HepG2 (cell line): Measurements from ENCODE around the gene WSB1. TPM values are rescaled to one million over a fixed set of nuclear protein-coding genes. Genes with fewer than 3 reads are reported as not detected.

Source experiments
- ATAC-seq: fragments of 200-7000 bp; cut with Tn5 transposase; 3 replicates; pipeline ENCODE4 v1.9.1; 2020; ENCODE audit warnings: mild to moderate bottlenecking, moderate library complexity
- BruUV-seq: library from RNA; stranded (reverse); fragments of 400-500 nt; replicated peaks from 2 replicates; lab custom pipeline; 2021; lab: Mats Ljungman, UMichigan
- CTCF ChIA-PET: fragments of 300-600 bp; formaldehyde crosslinking; extraction: SDS; loops from one replicate; lab custom pipeline; 2021; ENCODE audit warnings: low total read pairs, inconsistent platforms, low intra/inter-chr PET ratio; lab: Yijun Ruan, JAX
- POLR2A ChIA-PET: fragments of 350-600 bp; sonication (Branson Sonifier 250); formaldehyde crosslinking; loops from one replicate; lab custom pipeline; 2020; ENCODE audit warnings: antibody characterized with exemption, inconsistent platforms; lab: Yijun Ruan, JAX
- DNase-seq: peaks from one replicate; pipeline ENCODE4 v3.0.0-alpha.2; 2015; ENCODE audit warnings: low spot score
- FAIRE-seq: peaks from 3 replicates; lab custom pipeline; 2011; peaks lifted over from hg19 to GRCh38; lab: Jason Lieb, UNC
- H2AFZ ChIP-seq: one replicate; pipeline ENCODE4 v1.6.1; 2011; ENCODE audit warnings: low read length, inconsistent platforms
- H3K27ac ChIP-seq: fragments of 300-600 bp; 3 replicates; pipeline ENCODE4 v1.8.0; 2011; ENCODE audit warnings: mixed run types, mild to moderate bottlenecking, mixed read lengths, low read length, inconsistent platforms; ENCODE audit not compliant: insufficient read depth; ENCODE audit errors: extremely low read length
- H3K27me3 ChIP-seq, 2 experiments: fragments of 200-600 bp in 1 of 2; 2 replicates in 1 of 2; 3 replicates in 1 of 2; pipeline versions ENCODE4 v1.6.0 to v1.8.0; 2011; ENCODE audit warnings: low read length in 2 of 2, mild to moderate bottlenecking in 2 of 2, moderate library complexity in 2 of 2, inconsistent platforms in 1 of 2; ENCODE audit not compliant: insufficient read depth in 2 of 2, control insufficient read depth in 1 of 2
- H3K36me3 ChIP-seq, 2 experiments: fragments of 200-600 bp in 1 of 2; replicated peaks in 1 of 2; 2 replicates in 1 of 2; 3 replicates in 1 of 2; pipeline versions ENCODE4 v1.5.1 to v1.8.0; 2011; ENCODE audit warnings: low read length in 2 of 2, inconsistent platforms in 1 of 2; ENCODE audit not compliant: insufficient read depth in 2 of 2, control insufficient read depth in 1 of 2
- H3K4me1 ChIP-seq: 2 replicates; pipeline ENCODE4 v1.5.1; 2012; ENCODE audit warnings: low read length, inconsistent platforms; ENCODE audit not compliant: insufficient read depth
- H3K4me2 ChIP-seq: 2 replicates; pipeline ENCODE4 v1.6.0; 2011; ENCODE audit warnings: low read depth, low read length, inconsistent platforms
- H3K4me3 ChIP-seq, 3 experiments: fragments of 200-600 bp in 1 of 3; sonication (generic), shearing (Covaris generic) in 1 of 3; replicated peaks in 1 of 3; 2 replicates each; pipeline ENCODE4 v1.5.1; 2011 to 2016; ENCODE audit warnings: low read length in 3 of 3, inconsistent platforms in 2 of 3, low read depth in 2 of 3, mild to moderate bottlenecking in 2 of 3, control low read depth in 1 of 3, mixed read lengths in 1 of 3; ENCODE audit not compliant: insufficient read depth in 1 of 3
- H3K79me2 ChIP-seq: one replicate; pipeline ENCODE4 v1.6.1; 2011; ENCODE audit warnings: low read length, inconsistent platforms; ENCODE audit not compliant: insufficient read depth
- H3K9ac ChIP-seq: 2 replicates; pipeline ENCODE4 v1.6.0; 2011; ENCODE audit warnings: mild to moderate bottlenecking, low read depth, low read length, inconsistent platforms; ENCODE audit not compliant: insufficient read depth
- H3K9me3 ChIP-seq: 2 replicates; pipeline ENCODE4 v1.5.1; 2012; ENCODE audit warnings: mild to moderate bottlenecking, low read length
- H4K20me1 ChIP-seq: 2 replicates; pipeline ENCODE4 v1.6.0; 2011; ENCODE audit warnings: inconsistent platforms, mild to moderate bottlenecking, low read length, moderate library complexity; ENCODE audit not compliant: insufficient read depth
- GLMP ChIP-seq: sonication (generic); formaldehyde crosslinking; IDR thresholded peaks from 2 replicates; pipeline ENCODE4 v1.9.0; 2021; ENCODE audit warnings: missing genetic modification reagents, mild to moderate bottlenecking, borderline replicate concordance
- POLR2AphosphoS5 ChIP-seq: IDR thresholded peaks from 2 replicates; pipeline ENCODE4 v1.6.1; 2012; ENCODE audit warnings: low read depth, low read length
- ZNF644 ChIP-seq: IDR thresholded peaks from 2 replicates; pipeline ENCODE4 v1.6.1; 2016; ENCODE audit warnings: low read depth
- WGBS: methylation state at CpG from one replicate; pipeline ENCODE4 v1.1.6; 2017; ENCODE audit warnings: low lambda C conversion rate; 5-methylcytosine and 5-hydroxymethylcytosine counted together
- in situ Hi-C: cut with HindIII; loops from 2 replicates; pipeline ENCODE4 v1.10.0; 2017; ENCODE audit warnings: low pct_unique_long_range_greater_than_20kb; ENCODE audit not compliant: extremely low pct_ligation_motif_present
- intact Hi-C: fragments of 100-400 bp; cut with micrococcal nuclease; formaldehyde crosslinking; loops from one replicate; pipeline ENCODE4 v1.10.0; 2022; ENCODE audit not compliant: unreplicated experiment
- polyA plus RNA-seq, 8 experiments: library from polyadenylated mRNA; depleted of rRNA in 3 of 8; stranded (reverse) in 7 of 8; unstranded in 1 of 8; fragments of >200 nt; fragmentation: Illumina TruSeq in 4 of 8; extraction: Trizol in 4 of 8; gene quantifications; 2 replicates each; pipeline versions ENCODE4 v1.2.1 to v1.2.3, GENCODE V29; 2011 to 2016; ENCODE audit warnings: low read depth in 4 of 8, missing spikeins in 1 of 8, mixed read lengths in 1 of 8; ENCODE audit not compliant: insufficient read depth in 1 of 8
- total RNA-seq, 5 experiments: library from RNA; depleted of rRNA; stranded (reverse); fragments of >200 nt; fragmentation: Illumina TruSeq; extraction: Trizol; gene quantifications; 2 replicates each; pipeline ENCODE4 v1.2.3, GENCODE V29; 2016; ENCODE audit warnings: low read depth in 1 of 5

The WSB1 gene
- total and polyA plus RNA-seq, 2 of the 13 experiments (the other 11 are each of a cell fraction or from before 2014, with no cell fraction given), result 81.3 to 294 TPM

DNA sequence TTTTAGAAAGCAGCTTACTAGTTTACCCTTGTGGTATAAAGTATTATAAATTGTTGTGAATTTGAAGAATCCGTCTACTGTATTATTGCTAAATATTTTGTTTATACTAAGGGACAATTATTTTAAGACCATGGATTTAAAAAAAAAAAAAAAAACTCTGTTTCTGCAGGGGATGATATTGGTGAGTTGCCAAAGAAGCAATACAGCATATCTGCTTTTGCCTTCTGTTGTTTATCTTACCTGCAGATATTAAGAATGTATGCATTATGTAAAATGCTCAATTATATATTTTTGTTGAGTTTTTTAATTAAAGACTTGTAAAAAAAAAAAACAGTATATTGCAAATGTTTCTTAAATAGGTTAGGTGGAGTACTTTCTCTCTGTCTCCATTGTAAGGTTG lies 19.4 kb downstream of the WSB1 start:
- in situ Hi-C loops, result no loop called here
- ATAC-seq (no peak), FAIRE-seq (no peak)
- Histone ChIP-seq H3K36me3 (peaks cover 28 to 59% of the 10 kb centered on the region in 2 experiments), H3K4me2 (no peak overlapping the region)
- WGBS, result 96% methylated on average over 1 of the region's 1 CpG
- TF ChIP-seq GLMP, result no peak
- TF ChIP-seq, all 625 proteins: peak for 0
- no peaks in the 10 kb centered on the region for H3K27me3 ChIP-seq
- H4K20me1 ChIP-seq, result no peaks in the 10 kb centered on the region; the same call in 1 of the 2 replicates
- CTCF ChIA-PET, result no interaction called here
- no TSS peak for BruUV-seq
- intact Hi-C loops, result no loop called here
- POLR2A ChIA-PET, result interaction anchor here (1.7 kb wide), 1 partner anchor 48 kb away, joined by 4 read pairs; no protein-coding TSS in a partner anchor
- no peak overlapping the region for H3K27ac ChIP-seq
- H3K4me1 ChIP-seq, result peaks cover 13% of the 10 kb centered on the region
- H3K4me3 ChIP-seq, result no peak overlapping the region
- no peaks in the 10 kb centered on the region for H3K9me3 ChIP-seq
- H3K79me2 ChIP-seq, result no peaks in the 10 kb centered on the region
- H2AFZ ChIP-seq, result no peak overlapping the region
- DNase-seq, result no peak
- H3K9ac ChIP-seq, result no peak overlapping the region

DNA sequence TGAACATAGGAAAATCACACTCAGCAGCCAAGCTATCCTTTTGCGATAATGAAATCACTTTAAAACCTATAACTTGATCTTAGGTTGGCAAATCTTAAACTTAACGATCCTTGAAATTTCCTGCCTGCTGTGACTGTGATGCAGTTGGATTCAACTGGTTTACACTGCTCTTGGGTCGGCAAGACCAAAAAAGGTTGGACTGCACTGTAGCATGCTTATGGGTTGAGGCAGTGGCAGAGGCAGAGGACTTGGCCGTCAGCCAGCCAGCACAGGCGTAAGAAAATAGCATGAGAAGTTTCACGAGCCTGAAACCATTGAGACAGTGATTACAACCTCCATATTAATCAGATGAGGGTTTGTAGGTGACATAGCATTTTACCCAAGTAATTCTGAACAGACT lies 21.4 kb downstream of the WSB1 start:
- H3K27ac ChIP-seq, result no peak overlapping the region
- intact Hi-C loops (no loop called here), in situ Hi-C loops (no loop called here)
- no peaks in the 10 kb centered on the region for H3K79me2 ChIP-seq
- BruUV-seq, result TSS peak; percentile 7
- H3K9me3 ChIP-seq, result no peaks in the 10 kb centered on the region
- H3K4me3 ChIP-seq, result no peak overlapping the region
- H3K9ac ChIP-seq, result no peak overlapping the region
- H3K27me3 ChIP-seq, result no peaks in the 10 kb centered on the region
- no peak for ATAC-seq
- H4K20me1 ChIP-seq, result no peaks in the 10 kb centered on the region; the same call in 1 of the 2 replicates
- no peak overlapping the region for H3K4me2 ChIP-seq
- ChIA-PET POLR2A (interaction anchor here (1.4 to 1.7 kb wide), 2 partner anchors 21 to 50 kb away, joined by 4 to 5 read pairs; partner anchors contain the start of gene WSB1), CTCF (no interaction called here)
- no peak overlapping the region for H2AFZ ChIP-seq
- DNase-seq, result no peak
- TF ChIP-seq POLR2AphosphoS5, result peak; percentile 19; the same call in 1 of the 2 replicates
- TF ChIP-seq ZNF644 (CRISPR knock-in tag), result no peak
- H3K36me3 ChIP-seq, result peaks cover 25 to 56% of the 10 kb centered on the region in 2 experiments
- 92% methylated on average over 6 of the region's 6 CpGs for WGBS
- H3K4me1 ChIP-seq, result peaks cover 4% of the 10 kb centered on the region
- FAIRE-seq, result no peak
